ENCODE results near the gene CST3. TPM values are rescaled to one million over a fixed set of nuclear protein-coding genes. Genes with fewer than 3 reads are reported as not detected.
"Not testable (repeated sequence)": the region's sequence is repeated elsewhere in the genome, so short reads cannot be mapped to it uniquely, and the experiment has no call there.

CST3 gene
- total and polyA plus RNA-seq, 3 experiments from 2014 or later = 3.0 to 5.3 (median 4.9) TPM

- CTCF ChIA-PET = no interaction called here
- Histone ChIP-seq H3K4me3 (ENCODE audit: low read length) (no peak overlapping the region), H3K27ac (ENCODE audit: low read depth, low read length) (no peak overlapping the region), H3K36me3 (ENCODE audit: insufficient read depth, low read length) (no peaks in the 10 kb centered on the region), H3K4me1 (ENCODE audit: insufficient read depth, low read length) (no peaks in the 10 kb centered on the region), H3K27me3 (ENCODE audit: insufficient read depth, low read length, poor library complexity, severe bottlenecking) (no peaks in the 10 kb centered on the region), H3K9me3 (ENCODE audit: low read length) (no peaks in the 10 kb centered on the region)
- no peak overlapping the region for H3K4me3 Mint-ChIP-seq
- H3K9me3 Mint-ChIP-seq = no peaks in the 10 kb centered on the region
- no peaks in the 10 kb centered on the region for H3K27me3 Mint-ChIP-seq
- no peaks in the 10 kb centered on the region for H3K36me3 Mint-ChIP-seq
- no peaks in the 10 kb centered on the region for H3K4me1 Mint-ChIP-seq
- DNase-seq = no peak
- H3K27ac Mint-ChIP-seq = no peak overlapping the region
- POLR2A ChIA-PET = no interaction called here
These were observed 29.9 kb upstream of the CST3 start for GRCh38 chr20:23667666-23668065.

DNA sequence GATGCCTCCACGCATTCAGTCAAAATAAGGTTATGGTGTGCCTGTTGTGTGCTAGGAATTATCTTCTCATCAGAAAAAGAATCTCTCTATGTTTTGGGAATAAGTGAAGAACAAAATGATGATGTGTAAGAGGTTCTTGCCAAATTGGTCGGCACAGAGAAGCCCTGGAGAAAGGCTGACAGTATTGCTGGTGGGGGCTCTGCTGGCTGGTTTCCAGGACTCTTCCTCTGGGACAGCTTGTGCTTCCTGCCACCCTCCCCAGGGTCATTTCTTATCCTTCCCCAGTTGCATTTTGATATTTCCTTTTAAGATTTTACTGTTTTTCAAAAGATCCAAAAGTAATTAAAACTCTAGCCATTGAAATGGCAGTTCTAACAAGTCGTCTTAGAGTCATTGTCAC lies 28.9 kb upstream of the CST3 start:
- no peaks in the 10 kb centered on the region for H3K4me1 Mint-ChIP-seq
- no peaks in the 10 kb centered on the region for H3K9me3 ChIP-seq (ENCODE audit: low read length)
- no peak overlapping the region for H3K27ac ChIP-seq (ENCODE audit: low read depth, low read length)
- ChIA-PET CTCF (no interaction called here), POLR2A (no interaction called here)
- H3K27me3 ChIP-seq (ENCODE audit: insufficient read depth, low read length, poor library complexity, severe bottlenecking) = no peaks in the 10 kb centered on the region
- no peaks in the 10 kb centered on the region for H3K36me3 Mint-ChIP-seq
- H3K36me3 ChIP-seq (ENCODE audit: insufficient read depth, low read length) = no peaks in the 10 kb centered on the region
- H3K9me3 Mint-ChIP-seq = no peaks in the 10 kb centered on the region
- H3K27ac Mint-ChIP-seq = peak overlapping the region in 1 of 8 donors; percentile 56
- H3K27me3 Mint-ChIP-seq = no peaks in the 10 kb centered on the region
- H3K4me1 ChIP-seq (ENCODE audit: insufficient read depth, low read length) = no peaks in the 10 kb centered on the region
- H3K4me3 Mint-ChIP-seq = no peak overlapping the region
- no peak overlapping the region for H3K4me3 ChIP-seq (ENCODE audit: low read length)
- no peak for DNase-seq

- Mint-ChIP-seq H3K27me3 (no peaks in the 10 kb centered on the region), H3K4me1 (no peaks in the 10 kb centered on the region), H3K9me3 (no peaks in the 10 kb centered on the region), H3K4me3 (no peak overlapping the region), H3K36me3 (no peaks in the 10 kb centered on the region), H3K27ac (peak overlapping the region in 1 of 8 donors; percentile 56)
- Histone ChIP-seq H3K27ac (ENCODE audit: low read depth, low read length) (no peak overlapping the region), H3K4me3 (ENCODE audit: low read length) (no peak overlapping the region), H3K9me3 (ENCODE audit: low read length) (no peaks in the 10 kb centered on the region), H3K27me3 (ENCODE audit: insufficient read depth, low read length, poor library complexity, severe bottlenecking) (no peaks in the 10 kb centered on the region), H3K4me1 (ENCODE audit: insufficient read depth, low read length) (no peaks in the 10 kb centered on the region), H3K36me3 (ENCODE audit: insufficient read depth, low read length) (no peaks in the 10 kb centered on the region)
- POLR2A ChIA-PET = no interaction called here
- CTCF ChIA-PET = no interaction called here
- DNase-seq = no peak
These were observed 28.4 kb upstream of the CST3 start for GRCh38 chr20:23666189-23666588.

DNA sequence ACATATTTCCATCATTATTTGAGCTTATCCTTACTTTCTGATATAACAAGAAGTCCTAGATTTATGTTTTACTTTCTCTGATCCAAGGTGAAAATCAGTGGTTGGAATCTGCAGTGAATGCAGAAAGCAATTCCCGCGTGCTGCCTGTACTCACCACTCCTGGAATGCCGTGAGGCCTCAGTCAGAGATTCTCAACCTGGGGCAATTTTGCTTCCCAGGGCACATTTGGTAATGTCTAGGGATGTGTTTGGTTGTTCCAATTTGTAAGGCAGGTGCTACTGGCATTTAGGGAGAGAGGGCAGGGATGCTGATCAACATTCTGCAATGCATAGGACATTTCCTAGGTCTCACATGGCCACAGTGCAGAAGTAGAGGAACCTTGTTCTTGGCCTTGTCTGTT lies 27.2 kb upstream of the CST3 start:
- H3K36me3 Mint-ChIP-seq = no peaks in the 10 kb centered on the region
- H3K27me3 Mint-ChIP-seq = no peaks in the 10 kb centered on the region
- H3K36me3 ChIP-seq (ENCODE audit: insufficient read depth, low read length) = no peaks in the 10 kb centered on the region
- no peak overlapping the region for H3K4me3 ChIP-seq (ENCODE audit: low read length)
- no peaks in the 10 kb centered on the region for H3K27me3 ChIP-seq (ENCODE audit: insufficient read depth, low read length, poor library complexity, severe bottlenecking)
- ChIA-PET POLR2A (no interaction called here), CTCF (no interaction called here)
- no peak overlapping the region for H3K27ac Mint-ChIP-seq
- H3K9me3 ChIP-seq (ENCODE audit: low read length) = no peaks in the 10 kb centered on the region
- H3K4me1 Mint-ChIP-seq = no peaks in the 10 kb centered on the region
- H3K9me3 Mint-ChIP-seq = no peaks in the 10 kb centered on the region
- DNase-seq = no peak
- H3K27ac ChIP-seq (ENCODE audit: low read depth, low read length) = no peak overlapping the region
- no peak overlapping the region for H3K4me3 Mint-ChIP-seq
- H3K4me1 ChIP-seq (ENCODE audit: insufficient read depth, low read length) = no peaks in the 10 kb centered on the region

GRCh38 chr20:23664046-23664445 lies 26.3 kb upstream of the CST3 start:
- H3K27me3 Mint-ChIP-seq; H3K27me3 ChIP-seq (ENCODE audit: insufficient read depth, low read length, poor library complexity, severe bottlenecking); H3K27ac ChIP-seq (ENCODE audit: low read depth, low read length); H3K36me3 Mint-ChIP-seq; H3K36me3 ChIP-seq (ENCODE audit: insufficient read depth, low read length); H3K9me3 Mint-ChIP-seq; H3K4me1 ChIP-seq (ENCODE audit: insufficient read depth, low read length); H3K4me3 ChIP-seq (ENCODE audit: low read length); H3K27ac Mint-ChIP-seq; H3K4me3 Mint-ChIP-seq; CTCF ChIA-PET; H3K9me3 ChIP-seq (ENCODE audit: low read length); H3K4me1 Mint-ChIP-seq; POLR2A ChIA-PET; DNase-seq: not testable (repeated sequence)

DNA sequence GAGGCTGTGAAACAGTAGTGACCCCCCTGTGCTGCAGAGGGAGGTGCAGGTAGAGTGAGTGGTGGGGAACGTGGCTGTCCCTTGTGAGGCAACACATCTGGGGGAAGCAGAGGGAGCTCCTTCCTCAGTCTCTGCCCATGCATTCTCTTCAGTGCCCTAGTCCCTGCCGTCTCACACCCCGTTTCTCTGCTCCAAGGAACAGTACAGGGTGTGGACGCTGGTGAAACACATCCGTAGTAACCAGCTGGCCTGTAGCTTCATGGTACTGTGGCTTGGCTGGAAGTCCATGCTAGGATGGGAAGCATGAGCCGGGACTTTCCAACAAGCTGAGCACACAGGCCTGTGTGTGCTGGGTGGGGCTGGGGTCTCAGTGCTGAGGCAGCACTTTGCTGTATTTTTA lies 25.4 kb upstream of the CST3 start:
- Mint-ChIP-seq H3K9me3 (no peaks in the 10 kb centered on the region), H3K4me3 (no peak overlapping the region), H3K27ac (no peak overlapping the region), H3K4me1 (no peaks in the 10 kb centered on the region), H3K36me3 (no peaks in the 10 kb centered on the region), H3K27me3 (no peaks in the 10 kb centered on the region)
- H3K9me3 ChIP-seq (ENCODE audit: low read length) = no peaks in the 10 kb centered on the region
- ChIA-PET POLR2A (no interaction called here), CTCF (no interaction called here)
- DNase-seq = no peak
- H3K4me1 ChIP-seq (ENCODE audit: insufficient read depth, low read length) = no peaks in the 10 kb centered on the region
- no peaks in the 10 kb centered on the region for H3K27me3 ChIP-seq (ENCODE audit: insufficient read depth, low read length, poor library complexity, severe bottlenecking)
- H3K27ac ChIP-seq (ENCODE audit: low read depth, low read length) = no peak overlapping the region
- no peak overlapping the region for H3K4me3 ChIP-seq (ENCODE audit: low read length)
- H3K36me3 ChIP-seq (ENCODE audit: insufficient read depth, low read length) = no peaks in the 10 kb centered on the region

- Histone ChIP-seq H3K4me3 (ENCODE audit: low read length) (no peak overlapping the region), H3K27ac (ENCODE audit: low read depth, low read length) (no peak overlapping the region), H3K9me3 (ENCODE audit: low read length) (no peaks in the 10 kb centered on the region), H3K27me3 (ENCODE audit: insufficient read depth, low read length, poor library complexity, severe bottlenecking) (no peaks in the 10 kb centered on the region), H3K4me1 (ENCODE audit: insufficient read depth, low read length) (no peaks in the 10 kb centered on the region), H3K36me3 (ENCODE audit: insufficient read depth, low read length) (no peaks in the 10 kb centered on the region)
- Mint-ChIP-seq H3K36me3 (no peaks in the 10 kb centered on the region), H3K4me3 (no peak overlapping the region), H3K4me1 (no peaks in the 10 kb centered on the region), H3K27me3 (no peaks in the 10 kb centered on the region), H3K9me3 (no peaks in the 10 kb centered on the region), H3K27ac (no peak overlapping the region)
- DNase-seq = no peak
- ChIA-PET CTCF (no interaction called here), POLR2A (no interaction called here)
These were observed 24.6 kb upstream of the CST3 start for GRCh38 chr20:23662276-23662870.

- ChIA-PET POLR2A (no interaction called here), CTCF (no interaction called here)
- no peaks in the 10 kb centered on the region for H3K4me1 Mint-ChIP-seq
- no peaks in the 10 kb centered on the region for H3K4me1 ChIP-seq (ENCODE audit: insufficient read depth, low read length)
- no peaks in the 10 kb centered on the region for H3K9me3 ChIP-seq (ENCODE audit: low read length)
- H3K36me3 ChIP-seq (ENCODE audit: insufficient read depth, low read length) = no peaks in the 10 kb centered on the region
- H3K4me3 ChIP-seq (ENCODE audit: low read length) = no peak overlapping the region
- no peak overlapping the region for H3K4me3 Mint-ChIP-seq
- peaks cover 3 to 5% of the 10 kb centered on the region in 2 donors for H3K27me3 Mint-ChIP-seq
- H3K36me3 Mint-ChIP-seq = no peaks in the 10 kb centered on the region
- H3K27me3 ChIP-seq (ENCODE audit: insufficient read depth, low read length, poor library complexity, severe bottlenecking) = no peaks in the 10 kb centered on the region
- H3K27ac Mint-ChIP-seq = no peak overlapping the region
- H3K27ac ChIP-seq (ENCODE audit: low read depth, low read length) = no peak overlapping the region
- H3K9me3 Mint-ChIP-seq = no peaks in the 10 kb centered on the region
- DNase-seq = no peak
These were observed 23.3 kb upstream of the CST3 start for GRCh38 chr20:23661002-23661429.
